Keratinocyte (primary cell): ENCODE measurements around the gene BORCS6. TPM values are rescaled to one million over a fixed set of nuclear protein-coding genes. Genes with fewer than 3 reads are reported as not detected.

ENCODE experiments used
- DNase-seq: peaks from one replicate; pipeline ENCODE4 v3.0.0-alpha.2; 2011; ENCODE audit warnings: low read depth, missing footprints, low spot score
- FAIRE-seq: peaks from 2 replicates; lab custom pipeline; 2011; peaks lifted over from hg19 to GRCh38; lab: Jason Lieb, UNC
- H2AFZ ChIP-seq: 2 replicates; pipeline ENCODE4 v1.6.0; 2012; ENCODE audit warnings: low read length, control low read depth, inconsistent platforms; ENCODE audit not compliant: control insufficient read depth
- H3K27ac ChIP-seq: 2 replicates; pipeline ENCODE4 v1.5.1; 2011; ENCODE audit warnings: low read length; ENCODE audit not compliant: control insufficient read depth, insufficient read depth
- H3K27me3 ChIP-seq: 3 replicates; pipeline ENCODE4 v1.6.0; 2011; ENCODE audit warnings: low read length; ENCODE audit not compliant: control insufficient read depth, insufficient read depth; ENCODE audit errors: extremely low read depth
- H3K36me3 ChIP-seq, 2 experiments: 2 replicates in 1 of 2; 3 replicates in 1 of 2; pipeline ENCODE4 v1.5.1; 2011; ENCODE audit warnings: low read length in 2 of 2, mild to moderate bottlenecking in 1 of 2; ENCODE audit not compliant: control insufficient read depth in 2 of 2, insufficient read depth in 2 of 2; ENCODE audit errors: extremely low read depth in 1 of 2
- H3K4me1 ChIP-seq: 3 replicates; pipeline ENCODE4 v1.5.1; 2011; ENCODE audit warnings: low read length; ENCODE audit not compliant: control insufficient read depth, insufficient read depth; ENCODE audit errors: extremely low read depth
- H3K4me2 ChIP-seq: 3 replicates; pipeline ENCODE4 v1.6.0; 2011; ENCODE audit warnings: low read depth, low read length; ENCODE audit not compliant: control insufficient read depth, insufficient read depth; ENCODE audit errors: extremely low read depth
- H3K4me3 ChIP-seq, 3 experiments: fragments of 200-600 bp in 1 of 3; sonication (generic) in 1 of 3; 2 replicates in 2 of 3; 3 replicates in 1 of 3; pipeline ENCODE4 v1.5.1; 2011 to 2016; ENCODE audit warnings: low read length in 3 of 3, mild to moderate bottlenecking in 3 of 3, control low read depth in 2 of 3, inconsistent platforms in 1 of 3, low read depth in 1 of 3, mixed read lengths in 1 of 3, mixed run types in 1 of 3, moderate library complexity in 1 of 3; ENCODE audit not compliant: control insufficient read depth in 2 of 3, insufficient read depth in 2 of 3; ENCODE audit errors: extremely low read depth in 1 of 3
- H3K79me2 ChIP-seq: 2 replicates; pipeline ENCODE4 v1.6.0; 2012; ENCODE audit warnings: low read length; ENCODE audit not compliant: control insufficient read depth, insufficient read depth
- H3K9ac ChIP-seq: 3 replicates; pipeline ENCODE4 v1.6.0; 2011; ENCODE audit warnings: low read length; ENCODE audit not compliant: control insufficient read depth, insufficient read depth; ENCODE audit errors: extremely low read depth
- H3K9me1 ChIP-seq: 3 replicates; pipeline ENCODE4 v1.6.0; 2011; ENCODE audit warnings: low read length; ENCODE audit not compliant: control insufficient read depth, insufficient read depth; ENCODE audit errors: extremely low read depth
- H3K9me3 ChIP-seq: 2 replicates; pipeline ENCODE4 v1.5.1; 2012; ENCODE audit warnings: low read depth, low read length; ENCODE audit not compliant: control insufficient read depth
- H4K20me1 ChIP-seq: 3 replicates; pipeline ENCODE4 v1.6.0; 2011; ENCODE audit warnings: low read length; ENCODE audit not compliant: control insufficient read depth, insufficient read depth; ENCODE audit errors: extremely low read depth
- CTCF ChIP-seq, 3 experiments: IDR thresholded peaks in 1 of 3; conservative IDR thresholded peaks in 1 of 3; optimal IDR thresholded peaks in 1 of 3; 2 replicates in 2 of 3; 3 replicates in 1 of 3; pipeline versions ENCODE3 to v1.5.1; 2011; ENCODE audit warnings: low read length in 3 of 3, mild to moderate bottlenecking in 3 of 3, moderate library complexity in 2 of 3, control low read depth in 1 of 3, inconsistent platforms in 1 of 3; ENCODE audit not compliant: insufficient read depth in 2 of 3; ENCODE audit errors: extremely low read depth in 1 of 3
- EZH2 ChIP-seq: IDR thresholded peaks from one replicate; pipeline ENCODE4 v1.6.1; 2012; ENCODE audit warnings: inconsistent platforms, mild to moderate bottlenecking, low read length, moderate library complexity
- dilution Hi-C: fragments of 300-500 bp; cut with MboI; formaldehyde crosslinking; loops from one replicate; pipeline ENCODE4 v1.7.0; 2020; ENCODE audit warnings: low sequenced_read_pairs; ENCODE audit not compliant: extremely low pct_ligation_motif_present
- polyA plus RNA-seq, 5 experiments: library from polyadenylated mRNA; depleted of rRNA in 3 of 5; stranded (reverse) in 3 of 5; stranded (forward) in 1 of 5; unstranded in 1 of 5; fragments of >200 nt; gene quantifications; 1 replicate in 1 of 5; 2 replicates in 3 of 5; 3 replicates in 1 of 5; pipeline versions ENCODE4 v1.2.1 to v1.2.3, GENCODE V29; 2011 to 2012; ENCODE audit warnings: missing spikeins in 2 of 5, low read depth in 1 of 5, low replicate concordance in 1 of 5

BORCS6 gene
- polyA plus RNA-seq, 1 donor (not counting 4 experiments of a cell fraction or from before 2014, with no cell fraction given), result 4.2 TPM

GRCh38 chr17:8142158-8142886, 47.7 kb downstream of the BORCS6 start:
- no peak overlapping the region for H3K4me3 ChIP-seq
- dilution Hi-C loops, result no loop called here
- TF ChIP-seq EZH2, result no peak
- no peak for TF ChIP-seq CTCF (optimal IDR thresholded peaks at IDR 0.05 in 1 of 3, IDR thresholded peaks at IDR 0.05 in 1 of 3, conservative IDR thresholded peaks at IDR 0.05 in 1 of 3; ENCODE audit: extremely low read depth in 1 of 3, insufficient read depth in 2 of 3, low read length in 3 of 3)
- no peak for DNase-seq
- H3K9me1 ChIP-seq, result no peaks in the 10 kb centered on the region
- no peaks in the 10 kb centered on the region for H3K27me3 ChIP-seq
- no peak overlapping the region for H2AFZ ChIP-seq
- no peak overlapping the region for H3K4me2 ChIP-seq
- peaks cover 54 to 60% of the 10 kb centered on the region in 2 experiments for H3K36me3 ChIP-seq
- no peaks in the 10 kb centered on the region for H3K9me3 ChIP-seq
- no peaks in the 10 kb centered on the region for H3K79me2 ChIP-seq
- peaks cover 11% of the 10 kb centered on the region for H4K20me1 ChIP-seq
- FAIRE-seq, result no peak
- H3K4me1 ChIP-seq, result peaks cover 16% of the 10 kb centered on the region
- H3K9ac ChIP-seq, result no peak overlapping the region
- H3K27ac ChIP-seq, result no peak overlapping the region

- FAIRE-seq (no peak), DNase-seq (no peak)
- H3K4me2 ChIP-seq, result no peak overlapping the region
- H3K79me2 ChIP-seq, result no peaks in the 10 kb centered on the region
- peaks cover 48 to 54% of the 10 kb centered on the region in 2 experiments for H3K36me3 ChIP-seq
- no peak overlapping the region for H3K9ac ChIP-seq
- H3K4me3 ChIP-seq, result no peak overlapping the region
- dilution Hi-C loops, result no loop called here
- H3K9me3 ChIP-seq, result no peaks in the 10 kb centered on the region
- no peaks in the 10 kb centered on the region for H3K9me1 ChIP-seq
- H2AFZ ChIP-seq, result no peak overlapping the region
- no peak overlapping the region for H3K27ac ChIP-seq
- TF ChIP-seq CTCF (optimal IDR thresholded peaks at IDR 0.05 in 1 of 3, IDR thresholded peaks at IDR 0.05 in 1 of 3, conservative IDR thresholded peaks at IDR 0.05 in 1 of 3; ENCODE audit: extremely low read depth in 1 of 3, insufficient read depth in 2 of 3, low read length in 3 of 3), result no peak
- TF ChIP-seq EZH2, result no peak
- H3K27me3 ChIP-seq, result no peaks in the 10 kb centered on the region
- peaks cover 16% of the 10 kb centered on the region for H3K4me1 ChIP-seq
- peaks cover 9% of the 10 kb centered on the region for H4K20me1 ChIP-seq
Observed at GRCh38 chr17:8141741-8142140, 48.2 kb downstream of the BORCS6 start.
